ENCODE results near the gene CHD9. TPM values are rescaled to one million over a fixed set of nuclear protein-coding genes. Genes with fewer than 3 reads are reported as not detected.

Gene CHD9
- total RNA-seq, 1 experiment from 2014 or later: 26.3 TPM

- BruUV-seq (replicated peaks): no TSS peak
- no peak overlapping the region for H2AFZ ChIP-seq
- no peaks in the 10 kb centered on the region for H3F3A ChIP-seq (ENCODE audit: insufficient read depth, low read depth)
- ChIA-PET POLR2A (ENCODE audit: unreplicated experiment) (interaction anchor here (0.5 to 0.7 kb wide), 2 partner anchors 9 to 30 kb away, joined by 4 to 5 read pairs; no protein-coding TSS in a partner anchor), CTCF (no interaction called here)
- no peaks in the 10 kb centered on the region for H3K9me3 ChIP-seq (ENCODE audit: insufficient read depth, low read depth)
- H3K4me1 ChIP-seq (replicated peaks; ENCODE audit: insufficient read depth): no peaks in the 10 kb centered on the region
- TF ChIP-seq CTCF (conservative IDR thresholded peaks at IDR 0.05) (no peak), EZH2 (IDR thresholded peaks at IDR 0.05; ENCODE audit: low read depth) (no peak)
- no peaks in the 10 kb centered on the region for H4K20me1 ChIP-seq (ENCODE audit: insufficient read depth)
- no peaks in the 10 kb centered on the region for H3K36me3 ChIP-seq (ENCODE audit: low read depth)
- H3K4me3 ChIP-seq: no peak overlapping the region
- intact Hi-C loops (cut with micrococcal nuclease; ENCODE audit: unreplicated experiment): no loop called here
- no peaks in the 10 kb centered on the region for H3K9me2 ChIP-seq (ENCODE audit: insufficient read depth)
- no peak overlapping the region for H3K4me2 ChIP-seq
- no peak for DNase-seq
- H3K27ac ChIP-seq: no peak overlapping the region
- H3K27me3 ChIP-seq (ENCODE audit: insufficient read depth, low read depth): no peaks in the 10 kb centered on the region
- no peaks in the 10 kb centered on the region for H3K79me2 ChIP-seq (ENCODE audit: low read depth)
These were observed 57.2 kb downstream of the CHD9 start for GRCh38 chr16:53112015-53112414.

GRCh38 chr16:53115047-53115446 is 60.3 kb downstream of the CHD9 start:
- TF ChIP-seq CTCF (conservative IDR thresholded peaks at IDR 0.05): no peak
- TF ChIP-seq EZH2 (IDR thresholded peaks at IDR 0.05; ENCODE audit: low read depth): no peak
- no peaks in the 10 kb centered on the region for H3K9me2 ChIP-seq (ENCODE audit: insufficient read depth)
- no peaks in the 10 kb centered on the region for H4K20me1 ChIP-seq (ENCODE audit: insufficient read depth)
- H3K4me1 ChIP-seq (replicated peaks; ENCODE audit: insufficient read depth): no peaks in the 10 kb centered on the region
- DNase-seq: no peak
- H3K27me3 ChIP-seq (ENCODE audit: insufficient read depth, low read depth): no peaks in the 10 kb centered on the region
- ChIA-PET CTCF (no interaction called here), POLR2A (ENCODE audit: unreplicated experiment) (no interaction called here)
- no peaks in the 10 kb centered on the region for H3K9me3 ChIP-seq (ENCODE audit: insufficient read depth, low read depth)
- no peak overlapping the region for H3K4me2 ChIP-seq
- no peaks in the 10 kb centered on the region for H3K79me2 ChIP-seq (ENCODE audit: low read depth)
- no peaks in the 10 kb centered on the region for H3F3A ChIP-seq (ENCODE audit: insufficient read depth, low read depth)
- H3K36me3 ChIP-seq (ENCODE audit: low read depth): no peaks in the 10 kb centered on the region
- no peak overlapping the region for H3K4me3 ChIP-seq
- intact Hi-C loops (cut with micrococcal nuclease; ENCODE audit: unreplicated experiment): no loop called here
- H3K27ac ChIP-seq: no peak overlapping the region
- H2AFZ ChIP-seq: no peak overlapping the region
- BruUV-seq (replicated peaks): no TSS peak

- CTCF ChIA-PET: no interaction called here
- no TSS peak for BruUV-seq (replicated peaks)
These were observed 61.0 kb downstream of the CHD9 start for GRCh38 chr16:53115773-53116172.

More at GRCh38 chr16:53115773-53116172, 61.0 kb downstream of the CHD9 start:
- Histone ChIP-seq H3F3A (ENCODE audit: insufficient read depth, low read depth) (no peaks in the 10 kb centered on the region), H4K20me1 (ENCODE audit: insufficient read depth) (no peaks in the 10 kb centered on the region), H3K79me2 (ENCODE audit: low read depth) (no peaks in the 10 kb centered on the region), H3K4me3 (no peak overlapping the region), H3K27ac (no peak overlapping the region), H3K4me2 (no peak overlapping the region), H3K4me1 (replicated peaks; ENCODE audit: insufficient read depth) (no peaks in the 10 kb centered on the region), H3K9me3 (ENCODE audit: insufficient read depth, low read depth) (no peaks in the 10 kb centered on the region), H2AFZ (no peak overlapping the region), H3K27me3 (ENCODE audit: insufficient read depth, low read depth) (no peaks in the 10 kb centered on the region), H3K36me3 (ENCODE audit: low read depth) (no peaks in the 10 kb centered on the region), H3K9me2 (ENCODE audit: insufficient read depth) (no peaks in the 10 kb centered on the region)
- intact Hi-C loops (cut with micrococcal nuclease; ENCODE audit: unreplicated experiment): no loop called here
- TF ChIP-seq CTCF (conservative IDR thresholded peaks at IDR 0.05) (no peak), EZH2 (IDR thresholded peaks at IDR 0.05; ENCODE audit: low read depth) (no peak)
- POLR2A ChIA-PET (ENCODE audit: unreplicated experiment): no interaction called here
- DNase-seq: no peak

Data from PC-9 (cell line).